GM21515 (cell line): ENCODE results near the gene VPS37B.
"Not testable (repeated sequence)": the region's sequence is repeated elsewhere in the genome, so short reads cannot be mapped to it uniquely, and the experiment has no call there.

Source experiments
- ATAC-seq: cut with Tn5 transposase; IDR thresholded peaks from one replicate; pipeline ENCODE4 v1.9.1; 2021; ENCODE audit not compliant: unreplicated experiment

The VPS37B gene

DNA sequence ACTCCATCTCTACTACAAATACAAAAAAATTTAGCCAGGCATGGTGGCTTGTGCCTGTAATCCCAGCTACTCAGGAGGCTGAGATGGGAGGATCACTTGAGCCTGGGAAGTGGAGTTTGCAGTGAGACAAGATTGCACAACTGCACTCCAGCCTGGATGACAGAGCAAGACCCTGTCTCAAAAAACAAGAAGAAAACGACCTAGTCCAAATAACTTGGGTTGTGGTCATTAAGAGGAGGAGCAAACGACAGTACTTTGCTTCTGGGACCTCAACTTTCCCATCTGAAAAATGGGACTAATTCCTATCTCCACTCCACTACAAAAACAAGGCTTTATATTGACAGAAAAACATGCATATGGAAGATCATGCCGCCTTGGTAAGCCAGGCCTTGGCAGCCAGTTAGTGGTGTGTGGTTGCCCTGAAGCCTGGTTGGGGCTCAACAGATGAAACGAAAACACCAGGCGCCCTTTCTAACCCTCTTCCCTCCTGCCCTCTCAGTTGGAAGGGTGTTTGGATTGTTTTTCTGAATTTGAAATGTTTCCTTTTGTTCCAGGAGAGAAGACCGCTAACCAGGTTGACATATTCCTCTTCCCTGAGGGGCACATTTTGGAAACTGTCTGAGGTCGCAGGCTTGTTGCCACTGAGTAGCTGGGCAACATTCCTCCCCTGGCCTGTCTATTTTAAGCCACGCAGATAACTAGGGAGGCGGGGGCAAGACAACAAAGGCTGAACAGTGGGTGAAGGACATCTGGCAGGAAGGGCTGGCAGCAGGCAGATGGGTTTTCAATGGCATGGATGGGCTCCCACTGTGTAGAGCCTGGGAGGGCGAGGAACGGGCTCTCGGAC, 13.7 kb upstream of the VPS37B start:
- no peak for ATAC-seq

GRCh38 chr12:122908915-122909314, 13.0 kb upstream of the VPS37B start:
- no peak for ATAC-seq

GRCh38 chr12:122905258-122905657, 9.3 kb upstream of the VPS37B start:
- ATAC-seq: not testable (repeated sequence)

DNA sequence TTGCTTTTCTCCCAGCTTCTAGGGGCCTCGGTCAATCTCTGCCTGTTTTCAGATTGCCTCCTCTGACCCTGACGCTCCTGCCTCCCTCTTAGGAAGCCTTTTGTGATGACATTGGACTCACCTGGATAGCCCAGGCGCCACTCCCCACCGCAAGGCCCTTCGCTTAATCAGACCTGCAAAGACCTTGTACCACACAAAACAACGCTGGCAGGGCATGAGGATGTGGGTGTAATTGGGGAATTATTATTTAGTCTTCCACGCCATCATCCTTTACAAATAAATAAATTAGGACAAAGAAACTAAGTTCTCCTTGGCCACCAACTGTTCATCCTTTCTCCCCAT, 7.7 kb upstream of the VPS37B start:
- no peak for ATAC-seq

DNA sequence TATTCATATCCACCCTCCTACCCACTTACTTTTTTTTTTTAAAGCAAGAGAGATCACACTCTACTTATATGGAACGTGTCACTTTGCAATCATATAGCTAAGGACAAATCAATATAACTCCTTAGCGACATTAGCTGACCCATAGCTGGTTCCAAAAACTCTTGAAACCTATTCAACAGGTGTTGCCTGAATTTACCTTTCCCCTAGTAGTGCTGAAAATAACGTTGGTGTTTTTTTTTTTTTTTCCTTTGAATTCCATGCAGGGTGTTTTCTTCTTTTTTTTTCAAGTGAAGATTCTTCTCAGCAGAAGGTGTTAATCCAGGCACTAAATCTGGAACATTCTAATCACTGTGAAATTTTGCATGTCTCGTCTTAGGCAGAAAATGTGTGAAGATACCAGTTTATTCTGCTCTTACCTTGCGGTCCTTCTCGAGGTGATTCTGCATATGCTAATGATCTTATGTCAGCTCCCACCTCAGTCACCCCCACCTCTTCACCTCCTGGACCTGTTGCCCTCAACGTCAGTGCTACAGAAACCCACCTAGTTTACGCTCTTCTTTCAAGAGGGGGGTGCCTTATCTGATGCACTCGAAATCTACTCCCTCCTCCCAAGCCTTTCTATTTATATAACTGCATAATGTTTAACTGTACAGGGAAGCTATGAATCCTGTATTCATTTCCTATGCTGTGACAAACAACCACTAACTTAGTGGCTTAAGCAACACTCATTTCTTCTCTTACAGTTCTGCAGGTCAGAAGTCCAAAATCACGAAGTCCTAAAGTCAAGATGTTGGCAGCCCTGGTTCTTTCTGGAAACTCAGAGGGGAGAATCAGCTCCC, 7.1 kb upstream of the VPS37B start:
- ATAC-seq: no peak

- no peak for ATAC-seq
These were observed 4.0 kb upstream of the VPS37B start for GRCh38 chr12:122899887-122900286.

- ATAC-seq: no peak
These were observed 738 bp upstream of the VPS37B start for GRCh38 chr12:122896662-122897061.

DNA sequence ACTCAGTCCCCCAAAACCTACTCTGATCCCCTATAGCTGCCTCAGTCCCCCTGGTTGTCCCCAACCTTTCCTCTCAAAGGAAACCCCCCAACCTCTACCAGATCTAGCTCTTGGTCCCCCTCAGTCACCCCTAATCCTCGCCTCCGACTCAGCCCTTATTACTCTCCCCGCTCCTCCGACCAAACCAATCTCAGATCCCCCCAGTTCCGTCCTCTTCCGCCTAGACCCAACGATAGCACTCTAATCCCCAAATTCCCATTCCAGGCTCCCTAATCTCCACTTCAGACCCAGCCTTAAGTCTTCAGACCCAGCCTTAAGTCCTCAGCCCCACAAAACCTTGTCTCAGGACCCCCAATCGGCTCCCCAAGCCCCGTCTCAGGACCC, 612 bp downstream of the VPS37B start:
- no peak for ATAC-seq

DNA sequence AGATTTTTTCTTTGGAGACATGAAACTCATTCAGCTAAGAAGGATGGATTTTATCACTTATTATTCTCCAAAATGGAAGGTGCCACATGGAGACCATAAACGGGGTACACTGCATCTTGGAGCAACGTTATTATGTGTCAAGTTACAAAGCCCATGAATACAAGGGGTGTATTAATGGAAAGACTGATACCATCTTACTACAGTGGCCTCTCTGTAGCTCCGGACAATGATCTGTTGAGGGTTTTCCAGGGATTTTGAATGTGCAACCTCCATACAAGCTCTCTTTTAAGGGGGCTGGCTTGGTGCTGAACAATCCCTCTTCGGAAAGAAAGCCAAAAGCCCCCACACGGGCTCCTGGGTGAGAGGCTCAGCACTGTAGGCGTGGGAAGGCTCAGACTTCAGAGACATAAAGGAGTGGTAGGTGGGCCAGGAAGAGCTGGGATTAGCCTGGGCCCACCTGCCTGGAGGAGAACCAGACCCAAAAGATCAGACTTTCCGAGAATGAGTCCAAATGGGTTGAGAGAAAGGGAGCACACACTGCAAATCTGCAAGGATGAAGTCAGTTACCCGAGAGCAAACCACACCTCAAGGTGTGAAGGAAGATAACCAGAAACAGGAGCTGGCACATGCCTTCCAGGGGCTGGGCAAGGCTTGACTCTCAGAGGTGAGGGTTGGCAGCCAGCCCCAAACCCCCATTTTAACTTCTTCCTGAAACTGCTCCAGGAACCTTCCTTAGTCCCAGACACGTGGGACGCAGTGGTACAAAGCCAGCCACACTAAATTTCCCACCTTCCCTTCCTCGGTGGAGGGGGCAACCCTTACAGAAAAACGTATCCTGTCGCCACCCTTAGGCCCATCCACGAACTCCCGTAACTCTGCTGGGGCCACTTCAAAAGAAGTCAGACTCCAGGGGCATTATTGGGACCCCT, 1.5 kb downstream of the VPS37B start:
- no peak for ATAC-seq

DNA sequence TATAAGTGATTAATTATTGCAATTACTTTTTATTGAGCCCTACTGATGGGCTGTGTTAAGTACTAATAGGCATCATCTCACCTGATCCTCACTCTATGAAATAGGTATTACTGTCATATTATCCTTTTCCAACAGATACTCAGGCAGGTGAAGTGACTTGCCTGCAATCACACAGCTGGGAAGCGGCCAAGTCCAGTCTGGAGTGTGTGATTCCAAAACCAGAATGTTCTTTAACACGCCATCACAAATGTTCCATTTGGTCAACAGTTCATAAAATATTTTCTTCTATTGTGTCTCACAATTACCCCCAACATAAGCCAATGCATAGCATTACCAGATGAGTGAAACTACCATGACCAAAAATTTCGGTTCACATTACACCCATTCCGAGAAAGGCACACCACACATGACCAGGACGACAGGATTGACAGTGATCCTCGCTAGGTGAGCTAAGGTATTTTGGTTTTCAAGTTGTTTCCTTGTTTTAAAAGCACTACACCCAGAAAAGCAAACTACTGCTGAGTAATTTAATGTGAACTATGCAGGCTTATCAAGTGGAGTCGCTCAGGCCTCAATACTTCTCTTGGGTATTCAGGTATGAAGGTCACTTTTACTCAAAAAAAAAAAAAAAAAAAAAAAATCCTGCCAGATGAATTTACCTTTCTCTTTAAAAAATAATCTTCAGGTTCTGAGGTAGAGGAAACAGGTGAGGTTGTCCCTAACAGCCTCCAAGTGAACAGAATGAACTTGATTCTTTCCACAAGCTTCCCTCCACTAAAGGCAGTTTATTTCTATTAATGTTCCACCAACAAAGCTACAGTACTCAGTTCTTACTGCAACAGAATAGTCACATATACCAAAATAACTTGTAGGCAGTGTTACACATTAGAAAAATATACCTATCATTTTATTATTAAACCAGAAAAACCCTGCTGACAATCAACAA, 2.4 kb downstream of the VPS37B start:
- ATAC-seq: no peak

GRCh38 chr12:122892724-122893123, 3.2 kb downstream of the VPS37B start:
- not testable (repeated sequence) for ATAC-seq

GRCh38 chr12:122891661-122892525, 4.0 kb downstream of the VPS37B start:
- ATAC-seq: no peak

DNA sequence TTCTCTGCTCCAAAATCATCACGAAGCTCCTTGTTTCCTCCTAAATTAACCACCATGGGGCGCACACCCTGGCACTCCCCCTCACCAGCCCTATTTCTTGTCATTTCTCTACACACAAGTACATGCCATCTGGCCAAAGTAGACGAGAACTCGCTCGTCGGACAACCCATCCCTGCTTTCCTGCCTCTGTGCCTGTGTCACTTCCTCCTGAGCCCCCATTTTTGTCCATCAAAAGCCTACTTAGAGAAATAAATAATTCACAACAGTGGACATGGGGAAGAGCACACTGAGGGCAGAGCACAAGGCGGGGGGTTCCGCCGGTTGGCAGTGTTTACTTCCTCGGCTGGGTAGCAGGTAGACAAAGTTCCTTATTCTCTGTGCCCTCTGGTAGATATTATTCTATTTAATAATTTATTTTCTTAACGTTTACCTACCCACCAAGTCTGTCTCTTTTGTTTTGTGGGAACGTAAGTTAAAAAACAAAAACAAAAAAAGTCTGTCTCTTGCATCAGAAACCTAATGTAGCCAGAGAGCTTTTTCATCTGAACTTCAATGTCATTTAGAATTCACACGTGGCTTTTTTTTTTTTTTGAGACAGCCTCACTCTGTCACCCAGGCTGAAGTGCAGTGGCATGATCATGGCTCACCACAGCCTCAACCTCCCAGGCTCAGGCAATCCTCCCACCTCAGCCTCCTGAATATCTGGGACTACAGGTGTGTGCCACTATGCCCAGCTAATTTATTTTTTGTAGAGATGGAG, 6.0 kb downstream of the VPS37B start:
- no peak for ATAC-seq

DNA sequence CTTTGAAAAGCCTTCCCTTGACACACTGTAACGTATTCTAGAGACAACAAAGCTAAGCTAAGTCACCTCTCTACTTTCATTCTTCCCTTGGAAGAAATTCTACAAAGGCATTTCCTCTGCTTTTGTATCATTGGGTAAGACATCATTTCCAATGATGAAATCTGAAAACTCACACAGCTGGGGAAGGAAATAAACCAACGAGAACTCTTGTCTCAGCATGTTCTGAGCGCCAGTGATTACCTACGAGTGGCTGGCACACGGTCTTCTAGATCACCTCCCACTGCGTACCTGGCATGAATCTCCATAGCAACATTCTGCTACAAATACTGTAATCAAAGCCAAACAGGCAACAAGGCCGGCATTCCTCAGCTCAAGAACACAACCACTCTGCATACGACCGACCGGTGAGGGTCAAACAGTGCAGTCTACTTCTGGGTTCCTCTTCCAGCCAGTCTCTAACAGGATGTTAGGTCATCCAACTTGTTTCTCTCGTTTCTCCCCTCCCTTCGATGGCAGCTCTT, 7.6 kb downstream of the VPS37B start:
- ATAC-seq: peak; percentile 38

GRCh38 chr12:122887819-122888212, 8.1 kb downstream of the VPS37B start:
- ATAC-seq: peak; percentile 27

GRCh38 chr12:122886851-122887818, 8.8 kb downstream of the VPS37B start:
- ATAC-seq: peak; percentile 76

- ATAC-seq: no peak
These were observed 9.8 kb downstream of the VPS37B start for GRCh38 chr12:122886161-122886560.
